Measurements from ENCODE around the gene FAM210B. TPM values are rescaled to one million over a fixed set of nuclear protein-coding genes. Genes with fewer than 3 reads are reported as not detected.

FAM210B gene
- total and polyA plus RNA-seq, 2 of the 8 experiments (the other 6 are each of a cell fraction or from before 2014, with no cell fraction given) = 9.4 to 15.0 TPM

GRCh38 chr20:56350842-56351241 is 7.9 kb upstream of the FAM210B start (continued):
- TF ChIP-seq RNF2 (IDR thresholded peaks at IDR 0.05; ENCODE audit: borderline replicate concordance, low read depth, low read length, missing control alignments, poor library complexity, severe bottlenecking) (no peak), JUND (IDR thresholded peaks at IDR 0.05; ENCODE audit: low read length) (no peak), CEBPB (IDR thresholded peaks at IDR 0.05; ENCODE audit: low read depth, low read length) (no peak), SIRT6 (IDR thresholded peaks at IDR 0.05; ENCODE audit: low read length) (no peak)

Measured in H1 (cell line).